ENCODE results near the gene ZNF580. TPM values are rescaled to one million over a fixed set of nuclear protein-coding genes. Genes with fewer than 3 reads are reported as not detected.

ZNF580 gene
- total and polyA plus RNA-seq, 12 donors: 16.5 to 29.9 (median 21.1) TPM

DNA sequence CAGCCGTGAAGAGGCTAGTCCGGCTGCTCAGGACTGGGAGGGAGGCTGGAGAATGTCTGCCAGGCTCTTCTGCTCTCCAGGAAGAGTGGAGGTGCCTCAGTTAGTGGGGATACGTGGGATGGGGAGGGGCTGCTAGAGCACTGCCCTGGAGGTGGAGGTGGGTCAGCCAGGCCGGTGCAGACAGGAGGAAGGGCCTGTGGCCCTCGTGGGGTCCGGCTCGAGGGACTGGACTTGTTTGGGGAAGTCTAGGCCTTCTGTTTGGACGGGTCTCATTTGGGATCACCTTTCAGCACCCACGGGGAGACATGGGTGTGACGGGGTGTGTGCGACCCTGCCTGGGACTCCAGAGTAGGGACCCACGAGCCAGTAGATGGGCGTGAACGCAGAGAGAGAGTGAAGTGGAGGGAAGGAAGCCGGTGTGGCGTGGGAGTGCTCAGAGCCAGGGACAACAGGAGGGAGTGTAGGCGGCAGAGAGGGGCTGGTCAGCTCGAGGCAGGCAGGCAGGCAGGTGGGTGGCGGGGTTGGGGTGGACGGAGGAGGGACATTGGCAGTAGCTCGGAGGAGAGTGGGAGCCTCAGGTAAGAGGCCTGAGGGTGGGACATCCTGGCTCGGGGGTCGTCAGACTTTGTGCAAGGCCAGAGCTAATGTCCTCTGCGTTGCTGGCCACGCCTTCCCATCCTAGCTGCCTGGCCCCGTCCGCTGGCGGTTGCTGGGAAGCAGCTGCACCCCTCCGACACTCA lies 45.7 kb downstream of the ZNF580 start:
- Histone ChIP-seq H3K9me3 (no peaks in the 10 kb centered on the region), H3K27me3 (no peaks in the 10 kb centered on the region), H3K4me3 (no peak overlapping the region), H3K4me1 (peaks cover 0 to 26% (median 3%) of the 10 kb centered on the region in 9 donors), H3K27ac (no peak overlapping the region), H3K36me3 (peaks cover 0 to 99% (median 49%) of the 10 kb centered on the region in 9 donors)
- DNase-seq: no peak
- WGBS, 2 donors: 85 to 87% methylated on average over 29 of the region's 29 CpGs
- no peak for ATAC-seq
- TF ChIP-seq, protein P1, sequence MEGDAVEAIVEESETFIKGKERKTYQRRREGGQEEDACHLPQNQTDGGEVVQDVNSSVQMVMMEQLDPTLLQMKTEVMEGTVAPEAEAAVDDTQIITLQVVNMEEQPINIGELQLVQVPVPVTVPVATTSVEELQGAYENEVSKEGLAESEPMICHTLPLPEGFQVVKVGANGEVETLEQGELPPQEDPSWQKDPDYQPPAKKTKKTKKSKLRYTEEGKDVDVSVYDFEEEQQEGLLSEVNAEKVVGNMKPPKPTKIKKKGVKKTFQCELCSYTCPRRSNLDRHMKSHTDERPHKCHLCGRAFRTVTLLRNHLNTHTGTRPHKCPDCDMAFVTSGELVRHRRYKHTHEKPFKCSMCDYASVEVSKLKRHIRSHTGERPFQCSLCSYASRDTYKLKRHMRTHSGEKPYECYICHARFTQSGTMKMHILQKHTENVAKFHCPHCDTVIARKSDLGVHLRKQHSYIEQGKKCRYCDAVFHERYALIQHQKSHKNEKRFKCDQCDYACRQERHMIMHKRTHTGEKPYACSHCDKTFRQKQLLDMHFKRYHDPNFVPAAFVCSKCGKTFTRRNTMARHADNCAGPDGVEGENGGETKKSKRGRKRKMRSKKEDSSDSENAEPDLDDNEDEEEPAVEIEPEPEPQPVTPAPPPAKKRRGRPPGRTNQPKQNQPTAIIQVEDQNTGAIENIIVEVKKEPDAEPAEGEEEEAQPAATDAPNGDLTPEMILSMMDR (IDR thresholded peaks at IDR 0.05): no peak
- intact Hi-C loops (cut with DNase I): no loop called here

DNA sequence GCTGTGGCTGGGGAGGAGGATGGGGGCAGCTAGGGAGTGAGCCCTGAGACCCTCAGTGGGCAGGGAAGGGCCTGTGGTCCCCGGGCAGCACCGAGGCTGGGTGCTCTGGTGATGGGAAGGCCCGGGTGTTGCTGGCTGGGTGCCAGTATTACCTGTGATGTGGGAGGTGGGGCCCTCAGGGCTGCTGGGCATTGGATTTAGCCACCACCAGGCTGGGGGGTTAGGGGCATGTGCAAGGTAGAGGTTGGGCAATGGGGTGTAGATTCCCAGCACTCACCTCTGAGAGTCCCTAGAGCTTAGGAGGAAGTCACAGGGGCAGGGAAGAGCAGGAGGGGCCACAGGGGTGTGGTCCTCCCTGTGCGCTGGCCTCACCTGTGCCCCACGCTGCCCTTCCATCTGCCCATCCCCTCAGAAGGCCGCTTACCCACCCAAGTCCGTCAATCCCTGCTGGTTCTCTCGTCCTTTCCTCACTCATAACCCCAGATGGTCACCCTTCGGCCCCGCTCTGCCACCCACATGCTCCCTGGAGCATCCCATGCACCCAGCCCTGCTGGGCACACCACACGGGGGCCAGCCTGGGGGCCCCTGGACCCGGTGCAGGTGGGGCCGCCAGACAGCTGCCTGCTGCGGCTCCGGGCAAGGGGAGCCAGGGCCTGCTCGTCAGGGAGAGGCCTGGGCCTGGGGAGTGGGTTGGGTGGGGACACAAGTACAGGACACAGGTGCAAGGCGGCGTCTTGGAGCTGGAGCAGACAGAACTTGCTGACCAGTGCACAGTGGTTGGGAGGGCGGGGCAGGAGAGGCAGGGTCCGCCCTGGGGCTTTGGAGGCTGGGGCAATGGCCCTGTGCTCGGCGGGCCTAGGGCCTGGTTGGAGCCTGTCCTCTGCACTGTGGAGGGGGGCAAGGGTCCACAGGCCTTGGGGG lies 46.7 kb downstream of the ZNF580 start:
- Histone ChIP-seq H3K27ac (no peak overlapping the region), H3K36me3 (peaks cover 0 to 99% (median 48%) of the 10 kb centered on the region in 9 donors), H3K27me3 (no peaks in the 10 kb centered on the region), H3K4me1 (peaks cover 0 to 26% (median 0%) of the 10 kb centered on the region in 9 donors), H3K4me3 (no peak overlapping the region), H3K9me3 (no peaks in the 10 kb centered on the region)
- DNase-seq (no peak), ATAC-seq (no peak)
- intact Hi-C loops (cut with DNase I): no loop called here
- TF ChIP-seq, protein P1 (IDR thresholded peaks at IDR 0.05): no peak
- 90 to 95% methylated on average over 22 of the region's 22 CpGs for WGBS, 2 donors

DNA sequence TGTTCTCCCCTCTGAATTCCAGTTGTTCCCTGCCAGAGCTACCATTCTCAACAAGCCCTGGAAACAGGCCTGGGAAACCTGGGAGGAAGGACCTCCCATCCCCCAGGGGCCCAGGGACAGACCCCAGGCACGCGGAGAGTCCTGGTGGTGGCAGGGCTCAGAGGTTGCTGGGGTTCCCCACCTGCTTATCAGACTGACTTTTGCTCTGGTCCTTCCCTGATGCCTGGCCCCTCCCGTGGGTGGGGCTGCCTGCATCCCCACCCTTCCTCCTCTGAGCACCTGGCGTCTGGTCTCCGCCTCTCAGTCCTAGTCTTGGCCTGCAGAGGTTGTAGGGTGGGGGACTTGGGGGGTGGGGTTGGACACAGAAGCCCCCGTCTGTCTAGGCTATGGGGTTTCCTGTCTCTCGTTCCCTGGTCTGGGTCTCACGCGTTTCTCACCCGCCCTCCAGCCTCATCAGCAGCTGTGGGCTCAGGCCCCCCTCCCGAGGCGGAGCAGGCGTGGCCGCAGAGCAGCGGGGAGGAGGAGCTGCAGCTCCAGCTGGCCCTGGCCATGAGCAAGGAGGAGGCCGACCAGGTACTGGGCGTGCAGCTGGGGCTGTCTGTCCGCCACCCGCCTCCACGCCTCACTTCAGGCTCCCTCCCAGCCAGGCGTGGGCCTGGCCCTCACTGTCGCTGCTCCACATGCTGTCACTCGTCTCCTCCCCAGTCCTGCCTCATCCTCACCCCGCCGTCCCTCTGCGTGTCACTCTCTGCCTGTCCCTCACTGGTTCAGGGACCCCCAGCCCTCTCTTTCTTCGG lies 47.8 kb downstream of the ZNF580 start:
- TF ChIP-seq, protein P1 (IDR thresholded peaks at IDR 0.05): no peak
- Histone ChIP-seq H3K4me1 (peaks cover 0 to 26% (median 0%) of the 10 kb centered on the region in 9 donors), H3K36me3 (peaks cover 0 to 99% (median 54%) of the 10 kb centered on the region in 9 donors), H3K27ac (no peak overlapping the region), H3K9me3 (no peaks in the 10 kb centered on the region), H3K4me3 (no peak overlapping the region), H3K27me3 (no peaks in the 10 kb centered on the region)
- ATAC-seq (no peak), DNase-seq (no peak)
- whole genome bisulfite sequencing, 2 donors: 71 to 72% methylated on average over 27 of the region's 27 CpGs
- intact Hi-C loops (cut with DNase I): no loop called here

All from heart right ventricle (tissue), 16 donors.